ENCODE measurements around the gene CALN1.

- TF ChIP-seq POLR2AphosphoS5 (IDR thresholded peaks at IDR 0.05; ENCODE audit: low read depth, low read length) (no peak), POLR2A (IDR thresholded peaks at IDR 0.05; ENCODE audit: low read depth, low read length) (no peak)
These were observed 541.3 kb downstream of the CALN1 start for GRCh38 chr7:71870812-71871211.
